ENCODE results near the gene DYNLT5.

- no peak for TF ChIP-seq SNAI2 (CRISPR knock-in tag; IDR thresholded peaks at IDR 0.05)
- TF ChIP-seq ZNF70 (CRISPR knock-in tag; IDR thresholded peaks at IDR 0.05) = no peak
- no peak for TF ChIP-seq CSRNP3 (CRISPR knock-in tag; IDR thresholded peaks at IDR 0.05)
- TF ChIP-seq ISL1 (CRISPR knock-in tag; IDR thresholded peaks at IDR 0.05) = no peak
- no peak for TF ChIP-seq ZC3H10 (CRISPR knock-in tag; IDR thresholded peaks at IDR 0.05)
- TF ChIP-seq RARB (CRISPR knock-in tag; IDR thresholded peaks at IDR 0.05) = no peak
- no peak for TF ChIP-seq ARNTL (CRISPR knock-in tag; IDR thresholded peaks at IDR 0.05; ENCODE audit: borderline replicate concordance, low read depth)
- no peak for TF ChIP-seq TOX (CRISPR knock-in tag; IDR thresholded peaks at IDR 0.05; ENCODE audit: borderline replicate concordance)
- TF ChIP-seq ESRRG (CRISPR knock-in tag; IDR thresholded peaks at IDR 0.05) = no peak
Measured at GRCh38 chr1:66757722-66758240, 5.5 kb downstream of the DYNLT5 start.

Measured in SK-N-SH treated with all-trans-retinoic acid at 6 μM for 48 hours (cell line).